ENCODE measurements around the gene SOCS3. TPM values are rescaled to one million over a fixed set of nuclear protein-coding genes. Genes with fewer than 3 reads are reported as not detected.

Gene SOCS3
- total RNA-seq, 1 donor from 2014 or later, result 16.9 TPM

- Mint-ChIP-seq H3K4me1 (ENCODE audit: unreplicated experiment) (peaks cover 6% of the 10 kb centered on the region), H3K27me3 (peaks cover 10% of the 10 kb centered on the region), H3K4me3 (no peak overlapping the region), H3K9me3 (no peaks in the 10 kb centered on the region), H3K36me3 (no peaks in the 10 kb centered on the region), H3K27ac (no peak overlapping the region)
- DNase-seq (ENCODE audit: extremely low spot score, unreplicated experiment), result no peak
- TF ChIP-seq, protein P1, sequence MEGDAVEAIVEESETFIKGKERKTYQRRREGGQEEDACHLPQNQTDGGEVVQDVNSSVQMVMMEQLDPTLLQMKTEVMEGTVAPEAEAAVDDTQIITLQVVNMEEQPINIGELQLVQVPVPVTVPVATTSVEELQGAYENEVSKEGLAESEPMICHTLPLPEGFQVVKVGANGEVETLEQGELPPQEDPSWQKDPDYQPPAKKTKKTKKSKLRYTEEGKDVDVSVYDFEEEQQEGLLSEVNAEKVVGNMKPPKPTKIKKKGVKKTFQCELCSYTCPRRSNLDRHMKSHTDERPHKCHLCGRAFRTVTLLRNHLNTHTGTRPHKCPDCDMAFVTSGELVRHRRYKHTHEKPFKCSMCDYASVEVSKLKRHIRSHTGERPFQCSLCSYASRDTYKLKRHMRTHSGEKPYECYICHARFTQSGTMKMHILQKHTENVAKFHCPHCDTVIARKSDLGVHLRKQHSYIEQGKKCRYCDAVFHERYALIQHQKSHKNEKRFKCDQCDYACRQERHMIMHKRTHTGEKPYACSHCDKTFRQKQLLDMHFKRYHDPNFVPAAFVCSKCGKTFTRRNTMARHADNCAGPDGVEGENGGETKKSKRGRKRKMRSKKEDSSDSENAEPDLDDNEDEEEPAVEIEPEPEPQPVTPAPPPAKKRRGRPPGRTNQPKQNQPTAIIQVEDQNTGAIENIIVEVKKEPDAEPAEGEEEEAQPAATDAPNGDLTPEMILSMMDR (conservative IDR thresholded peaks at IDR 0.05), result no peak
Measured at GRCh38 chr17:78346605-78347250, 13.1 kb downstream of the SOCS3 start.

- Mint-ChIP-seq H3K36me3 (no peaks in the 10 kb centered on the region), H3K9me3 (no peaks in the 10 kb centered on the region), H3K27ac (no peak overlapping the region), H3K4me1 (ENCODE audit: unreplicated experiment) (peaks cover 4% of the 10 kb centered on the region), H3K27me3 (peaks cover 10% of the 10 kb centered on the region), H3K4me3 (no peak overlapping the region)
- TF ChIP-seq, protein P1 (conservative IDR thresholded peaks at IDR 0.05), result no peak
- no peak for DNase-seq (ENCODE audit: extremely low spot score, unreplicated experiment)
Measured at GRCh38 chr17:78345791-78346494, 13.9 kb downstream of the SOCS3 start.

- Mint-ChIP-seq H3K27ac (no peak overlapping the region), H3K36me3 (no peaks in the 10 kb centered on the region), H3K4me3 (no peak overlapping the region), H3K4me1 (ENCODE audit: unreplicated experiment) (peaks cover 10% of the 10 kb centered on the region), H3K27me3 (peaks cover 12% of the 10 kb centered on the region), H3K9me3 (no peaks in the 10 kb centered on the region)
- DNase-seq (ENCODE audit: extremely low spot score, unreplicated experiment), result no peak
- TF ChIP-seq, protein P1 (conservative IDR thresholded peaks at IDR 0.05), result no peak
Measured at GRCh38 chr17:78345172-78345571, 14.7 kb downstream of the SOCS3 start.

DNA sequence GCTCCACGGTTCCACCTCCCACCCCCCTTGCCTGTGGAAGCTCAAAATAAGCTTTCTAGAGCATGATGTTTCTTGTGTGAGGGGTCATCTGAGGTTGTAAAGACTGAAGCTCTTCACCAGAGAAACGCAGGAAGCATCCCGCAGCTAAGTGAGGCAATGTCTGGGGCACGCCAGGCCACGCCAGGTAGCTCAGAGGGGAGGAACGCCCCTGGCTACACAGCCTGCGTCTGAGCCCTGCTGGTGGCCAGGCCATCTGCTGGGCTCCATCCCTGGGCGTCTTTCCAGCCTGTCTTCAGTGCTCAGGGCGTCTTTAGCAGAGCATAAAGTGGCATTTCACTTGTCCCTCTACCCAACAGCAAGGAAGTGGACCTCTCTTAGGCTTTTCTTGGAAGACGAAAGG, 15.2 kb downstream of the SOCS3 start:
- Mint-ChIP-seq H3K27ac (no peak overlapping the region), H3K4me3 (no peak overlapping the region), H3K9me3 (no peaks in the 10 kb centered on the region), H3K36me3 (no peaks in the 10 kb centered on the region), H3K4me1 (ENCODE audit: unreplicated experiment) (peaks cover 12% of the 10 kb centered on the region), H3K27me3 (peaks cover 14% of the 10 kb centered on the region)
- TF ChIP-seq, protein P1 (conservative IDR thresholded peaks at IDR 0.05), result no peak
- DNase-seq (ENCODE audit: extremely low spot score, unreplicated experiment), result no peak

DNA sequence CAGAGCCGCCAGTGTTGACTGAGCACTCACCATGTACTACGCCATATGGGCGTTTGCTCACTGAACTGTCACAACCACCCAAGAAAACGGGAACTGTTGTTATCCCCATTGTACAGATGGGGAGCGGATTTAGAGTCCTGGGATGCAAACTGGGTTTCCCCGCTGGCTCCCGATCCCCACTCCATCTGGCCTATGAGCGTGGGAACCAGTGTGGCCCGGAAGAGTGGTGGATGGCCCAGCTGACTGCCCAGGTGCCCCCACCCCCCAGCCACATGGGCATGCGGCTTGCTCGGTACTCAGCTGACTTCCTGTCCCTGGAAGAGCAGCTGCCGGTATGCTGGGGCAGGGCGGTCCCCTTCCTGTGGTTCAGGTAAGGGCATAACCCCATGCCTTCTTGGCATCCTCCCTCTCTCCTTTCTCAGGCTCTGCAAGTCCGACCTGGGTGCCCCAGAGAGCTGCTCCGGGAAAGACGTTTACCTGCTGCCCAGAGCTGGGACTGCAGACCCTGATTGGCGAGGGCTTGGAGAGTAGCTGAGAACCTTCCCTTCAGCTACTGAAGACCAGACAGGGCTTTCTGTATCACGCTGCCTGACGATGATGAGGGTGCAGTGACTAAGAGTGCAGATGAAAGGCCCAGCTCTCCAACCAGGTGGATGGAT, 16.2 kb downstream of the SOCS3 start:
- TF ChIP-seq, protein P1 (conservative IDR thresholded peaks at IDR 0.05), result no peak
- Mint-ChIP-seq H3K9me3 (no peaks in the 10 kb centered on the region), H3K27me3 (peaks cover 19% of the 10 kb centered on the region), H3K36me3 (no peaks in the 10 kb centered on the region), H3K4me1 (ENCODE audit: unreplicated experiment) (peaks cover 12% of the 10 kb centered on the region), H3K27ac (no peak overlapping the region), H3K4me3 (no peak overlapping the region)
- DNase-seq (ENCODE audit: extremely low spot score, unreplicated experiment), result no peak
